Fibroblast of peridontal ligament (primary cell): Measurements from ENCODE around the gene TACC3.

Source experiments
- DNase-seq: peaks from one replicate; pipeline ENCODE4 v3.0.0-alpha.2; 2010; ENCODE audit errors: extremely low read depth

Gene TACC3

DNA sequence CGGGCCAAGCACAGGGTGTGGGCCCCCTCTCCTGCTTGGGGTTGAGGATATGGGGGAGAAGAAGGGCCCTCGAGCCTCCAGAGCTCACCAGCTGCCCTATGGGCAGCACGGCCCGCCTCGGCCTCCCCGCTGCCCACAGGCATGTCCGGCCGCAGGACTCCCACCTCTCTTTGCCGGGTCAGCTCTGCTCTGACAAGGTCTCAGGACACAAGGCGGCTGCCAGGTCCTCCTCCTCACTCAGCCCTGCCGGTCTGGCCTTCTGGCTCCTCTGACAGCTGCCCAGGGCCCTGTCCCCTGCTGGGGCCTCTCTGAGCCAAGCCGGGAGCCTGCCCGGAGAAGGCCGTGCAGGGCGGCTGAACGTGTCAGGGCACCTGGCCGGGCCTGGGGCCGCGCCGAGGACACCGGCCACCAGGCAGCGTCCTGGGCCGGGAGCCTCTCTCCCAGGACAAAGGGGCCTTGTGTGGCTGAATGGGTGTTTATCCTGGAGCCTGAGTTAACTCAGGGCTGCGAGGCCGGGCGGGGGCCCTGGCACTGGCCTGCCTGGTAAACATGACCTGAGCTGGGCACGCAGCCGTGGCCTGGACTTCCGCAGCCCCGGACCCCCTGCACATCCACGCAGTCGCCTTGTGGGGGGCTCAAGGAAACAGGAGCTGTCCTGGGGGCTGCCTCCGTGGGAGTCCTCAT lies 25.7 kb downstream of the TACC3 start:
- DNase-seq: no peak

GRCh38 chr4:1747603-1747967 lies 26.3 kb downstream of the TACC3 start:
- no peak for DNase-seq

DNA sequence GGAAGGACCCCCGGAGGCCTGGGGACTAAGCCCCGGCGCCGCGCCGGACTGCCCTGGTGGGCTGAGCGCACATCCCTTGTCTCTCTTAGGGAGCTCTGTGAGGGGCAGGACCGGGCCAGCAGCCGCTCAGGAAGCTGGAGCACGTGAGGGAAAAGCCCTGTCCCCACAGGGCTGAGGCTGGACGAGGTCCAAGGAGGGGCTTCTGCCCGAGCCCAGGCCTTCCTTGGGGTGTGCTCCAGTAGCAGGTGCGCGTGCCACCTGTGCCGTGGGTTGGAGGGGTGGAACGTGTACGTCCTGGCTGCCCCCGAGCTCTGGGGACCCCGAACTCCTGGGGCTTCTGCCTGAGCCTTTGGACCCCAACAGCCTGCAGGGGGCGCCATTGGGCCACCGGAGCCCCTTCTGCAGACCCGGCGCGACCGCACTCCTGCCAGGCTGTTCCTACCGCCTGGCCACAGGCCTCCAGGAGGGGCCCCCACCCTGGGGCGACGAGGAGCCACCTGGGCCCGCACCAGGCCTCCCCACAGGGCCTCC lies 27.2 kb downstream of the TACC3 start:
- peak; percentile 45 for DNase-seq

GRCh38 chr4:1749370-1749769 lies 28.0 kb downstream of the TACC3 start:
- DNase-seq: no peak

GRCh38 chr4:1749826-1750225 lies 28.5 kb downstream of the TACC3 start:
- DNase-seq: no peak

GRCh38 chr4:1750381-1751154 lies 29.2 kb downstream of the TACC3 start:
- DNase-seq: no peak

GRCh38 chr4:1751155-1751918 lies 30.0 kb downstream of the TACC3 start:
- DNase-seq: no peak

DNA sequence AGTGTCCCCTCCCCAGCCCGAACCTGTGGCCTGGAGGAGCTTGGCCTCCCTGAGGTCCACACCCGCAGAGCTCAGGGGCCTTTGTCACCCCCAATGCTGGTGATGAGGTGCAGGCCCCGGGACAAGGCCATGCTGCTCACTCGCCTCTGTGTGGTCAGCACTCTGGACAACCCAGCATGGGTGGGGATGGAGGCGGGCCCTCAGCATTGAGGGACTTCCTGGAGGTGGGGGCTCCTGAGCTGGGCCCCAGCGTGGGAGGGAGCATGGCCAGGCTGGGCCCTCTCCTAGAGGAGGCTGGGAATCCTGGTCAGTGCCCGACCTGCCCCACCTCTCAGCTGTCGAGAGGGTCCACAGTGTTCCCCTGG lies 30.6 kb downstream of the TACC3 start:
- DNase-seq: no peak

- DNase-seq: no peak
Measured at GRCh38 chr4:1752284-1753041, 31.1 kb downstream of the TACC3 start.

GRCh38 chr4:1753294-1753696 lies 32.0 kb downstream of the TACC3 start:
- DNase-seq: no peak

- DNase-seq: no peak
Measured at GRCh38 chr4:1753697-1754311, 32.5 kb downstream of the TACC3 start.

DNA sequence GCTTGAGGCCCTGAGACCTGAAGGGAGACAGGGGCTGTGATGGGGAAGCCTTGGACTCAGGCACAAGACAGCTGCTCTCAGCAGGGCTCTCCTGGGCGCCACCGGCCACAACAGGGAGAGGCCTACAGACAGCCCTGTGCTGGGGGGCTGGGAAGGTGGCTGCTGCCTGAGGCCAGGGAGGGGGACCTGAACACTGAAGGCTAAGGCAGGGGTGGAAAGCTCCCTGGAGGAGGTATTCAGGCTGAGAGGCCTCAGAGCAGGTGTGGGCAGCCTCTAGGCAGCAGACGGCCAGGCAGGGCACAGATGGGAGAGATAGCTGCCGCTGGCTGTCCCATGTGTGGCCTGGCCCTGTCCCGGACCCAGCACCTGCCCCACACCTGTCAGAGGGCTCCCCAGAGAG lies 33.0 kb downstream of the TACC3 start:
- DNase-seq: no peak

GRCh38 chr4:1755297-1755696 lies 34.0 kb downstream of the TACC3 start:
- DNase-seq: peak; percentile 5

- DNase-seq: no peak
Measured at GRCh38 chr4:1756079-1756478, 34.8 kb downstream of the TACC3 start.

DNA sequence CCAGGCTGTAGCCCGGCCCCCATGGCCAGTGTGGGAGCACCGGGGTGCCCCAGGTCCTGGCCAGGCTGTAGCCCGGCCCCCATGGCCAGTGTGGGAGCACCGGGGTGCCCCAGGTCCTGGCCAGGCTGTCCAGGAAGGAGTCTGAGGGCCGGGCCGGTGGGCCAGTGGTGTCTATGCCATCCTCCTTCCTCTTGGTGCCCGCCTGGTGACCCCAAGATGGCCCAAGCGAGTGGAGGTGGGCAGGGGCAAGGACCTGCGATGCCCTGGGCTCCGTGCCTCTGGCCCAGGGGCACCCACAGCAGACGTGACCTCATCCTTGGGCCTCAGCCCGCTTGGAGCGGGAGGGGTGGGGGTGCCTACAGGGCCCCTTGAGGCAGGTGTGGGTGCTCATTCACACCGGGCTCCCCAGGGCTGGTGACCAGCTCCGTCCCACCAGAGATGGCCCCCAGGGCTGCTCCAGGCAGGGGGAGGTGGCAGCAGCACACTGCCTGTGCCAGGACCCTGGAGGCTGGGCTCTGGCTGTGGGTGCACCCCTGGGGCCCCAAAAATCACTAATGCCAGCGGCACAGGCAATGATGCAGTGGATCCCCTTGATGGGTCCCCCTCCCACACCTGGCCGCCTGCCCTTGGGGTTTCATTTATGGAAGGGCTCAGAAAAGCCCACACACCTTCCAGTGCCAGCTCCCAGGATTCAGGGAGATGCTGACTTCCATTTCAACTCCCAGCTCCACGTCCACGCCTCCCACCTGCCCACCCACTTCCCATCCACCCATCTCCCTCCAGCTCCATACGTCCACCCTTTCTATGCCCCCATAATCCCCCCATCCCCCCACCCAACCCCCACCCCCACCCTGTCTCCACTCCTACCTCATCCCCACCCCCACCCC lies 35.8 kb downstream of the TACC3 start:
- DNase-seq: no peak

- no peak for DNase-seq
Measured at GRCh38 chr4:1757836-1758235, 36.5 kb downstream of the TACC3 start.

DNA sequence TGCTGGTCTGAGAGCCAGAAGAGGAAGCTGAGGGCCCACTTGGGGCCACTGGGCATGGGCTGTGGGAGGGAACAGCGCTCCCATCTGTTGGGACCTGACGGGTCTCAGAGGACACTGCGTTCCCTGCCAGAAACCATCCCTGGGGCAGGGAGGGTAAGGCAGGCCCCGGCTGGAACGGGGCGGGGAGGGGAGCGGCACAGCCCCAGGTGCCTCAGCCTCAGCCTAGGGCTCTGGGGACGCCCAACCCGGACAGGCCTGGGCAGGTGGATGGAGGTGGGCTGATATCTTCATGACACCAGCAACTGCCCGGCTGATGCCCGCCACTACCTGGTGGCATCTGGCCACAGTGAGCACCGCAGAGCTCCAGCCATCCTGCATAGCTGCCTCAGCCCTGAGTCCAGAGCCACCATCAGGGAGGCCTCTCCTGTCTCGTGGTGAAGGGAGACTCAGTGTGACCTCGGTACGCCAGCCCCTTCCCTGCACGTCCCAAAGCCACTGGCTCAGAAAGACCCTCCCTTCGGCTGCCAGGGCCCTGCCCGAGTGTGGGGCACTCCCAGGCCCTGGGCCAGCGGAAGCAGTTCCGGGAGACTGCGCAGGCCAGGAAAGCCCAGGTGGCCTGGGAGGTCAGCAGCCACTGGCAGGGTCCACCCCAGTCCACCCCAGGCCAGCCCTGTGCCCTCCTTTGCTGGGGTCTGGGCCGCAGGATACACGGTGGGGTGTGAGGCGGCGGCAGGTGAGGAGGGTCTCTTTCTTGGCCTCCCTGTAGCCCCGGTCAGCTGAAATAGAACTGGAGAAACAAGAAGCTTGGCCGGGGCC lies 37.2 kb downstream of the TACC3 start:
- DNase-seq: no peak

DNA sequence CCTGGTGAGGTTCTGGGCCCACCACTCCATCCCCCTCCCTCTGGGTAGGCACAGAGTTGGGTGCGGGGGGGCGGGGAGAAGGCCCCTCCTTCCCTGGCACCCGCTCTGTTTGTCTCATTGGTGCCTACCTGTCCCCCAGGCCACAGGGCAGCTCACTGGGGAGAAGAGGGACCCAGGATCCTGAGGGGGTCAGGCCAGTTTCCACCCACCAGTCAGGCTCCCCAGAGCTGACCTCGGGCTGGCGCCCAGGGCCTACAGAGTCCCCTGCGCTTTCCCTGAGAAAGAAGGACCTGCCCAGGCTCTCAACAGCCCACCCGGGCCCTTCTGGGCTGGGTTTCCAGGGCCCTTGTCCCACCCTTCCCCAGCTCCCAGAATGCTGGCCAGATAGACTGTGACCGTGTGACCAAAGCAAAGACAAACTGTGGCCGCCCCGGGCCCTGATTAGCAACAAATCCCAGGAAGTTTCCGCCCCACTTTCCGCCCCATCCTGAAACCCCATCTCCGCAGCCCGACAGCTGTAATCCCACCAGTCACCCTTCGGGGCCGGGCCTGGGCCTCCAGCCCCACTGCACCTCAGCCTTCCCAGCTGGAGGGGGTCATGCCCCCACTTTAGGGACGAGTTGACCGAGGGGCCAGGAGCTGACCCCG lies 38.0 kb downstream of the TACC3 start:
- no peak for DNase-seq

DNA sequence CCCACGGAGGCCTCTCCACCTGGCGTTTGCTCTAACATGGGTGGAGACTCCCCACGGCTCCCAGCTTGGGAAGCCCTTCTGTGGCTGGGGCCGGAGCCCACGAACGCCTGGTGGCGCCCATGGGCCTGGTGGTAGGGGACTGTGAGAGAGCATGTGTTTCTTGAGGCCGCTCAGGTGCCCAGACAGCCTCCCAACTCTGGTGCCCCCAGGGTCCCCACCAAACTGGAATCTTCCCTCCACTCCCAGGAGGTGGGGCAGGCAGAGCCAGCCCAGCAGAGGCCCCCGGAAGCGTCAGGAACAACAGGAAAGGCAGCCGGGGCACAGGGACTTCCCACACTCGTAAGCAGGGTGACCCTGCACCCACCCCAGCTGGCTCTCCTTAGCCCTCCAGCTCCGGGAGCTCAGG lies 38.5 kb downstream of the TACC3 start:
- DNase-seq: no peak
